Activated T-helper 1 cell treated with anti-CD3 and anti-CD28 coated beads, Interleukin-2, amount 50 U/mL, for 16 hours (primary cell): ENCODE results near the gene SCAPER.
"Not testable (repeated sequence)": the region's sequence is repeated elsewhere in the genome, so short reads cannot be mapped to it uniquely, and the experiment has no call there.

ENCODE experiments used
- DNase-seq, 2 donors: peaks; one replicate each; pipeline ENCODE4 v3.0.0-alpha.2; 2020; ENCODE audit warnings: low read depth in 1 of 2, low spot score in 1 of 2

Gene SCAPER

DNA sequence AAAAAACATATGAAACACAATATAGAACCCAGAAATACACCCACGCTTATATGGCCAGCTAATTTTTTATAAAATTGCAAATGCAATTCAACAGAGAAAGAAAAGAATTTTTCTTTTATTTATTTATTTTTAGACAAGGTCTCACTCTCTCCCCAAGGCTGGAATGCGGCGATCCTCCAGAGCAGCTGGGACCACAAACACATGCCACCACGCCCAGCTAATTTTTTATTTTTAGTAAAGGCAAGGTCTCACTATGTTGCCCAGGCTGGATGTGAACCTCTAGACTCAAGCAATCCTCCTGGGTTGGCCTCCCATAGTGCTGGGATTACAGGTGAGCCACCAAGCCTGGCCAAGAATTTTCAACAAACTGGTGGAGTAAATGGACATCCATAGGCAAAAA is 117.9 kb downstream of the SCAPER start:
- no peak for DNase-seq

DNA sequence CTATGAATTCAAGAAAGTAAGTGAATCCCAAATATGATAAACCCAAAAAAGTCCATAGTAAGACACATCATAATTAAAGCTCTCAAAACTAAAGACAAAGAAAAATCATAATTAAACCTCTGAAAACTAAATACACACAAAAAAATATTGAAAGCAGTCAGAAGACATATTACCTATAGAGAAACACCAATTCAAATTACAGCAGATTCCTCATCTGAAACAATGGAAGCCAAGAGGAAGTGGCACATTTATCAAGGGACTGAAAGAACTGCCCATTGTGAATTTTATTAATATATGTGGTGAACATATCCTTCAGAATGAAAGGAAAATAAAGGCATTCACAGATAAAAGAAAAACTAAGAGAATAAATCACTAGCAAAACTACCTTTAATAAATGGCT is 128.2 kb downstream of the SCAPER start:
- no peak for DNase-seq

DNA sequence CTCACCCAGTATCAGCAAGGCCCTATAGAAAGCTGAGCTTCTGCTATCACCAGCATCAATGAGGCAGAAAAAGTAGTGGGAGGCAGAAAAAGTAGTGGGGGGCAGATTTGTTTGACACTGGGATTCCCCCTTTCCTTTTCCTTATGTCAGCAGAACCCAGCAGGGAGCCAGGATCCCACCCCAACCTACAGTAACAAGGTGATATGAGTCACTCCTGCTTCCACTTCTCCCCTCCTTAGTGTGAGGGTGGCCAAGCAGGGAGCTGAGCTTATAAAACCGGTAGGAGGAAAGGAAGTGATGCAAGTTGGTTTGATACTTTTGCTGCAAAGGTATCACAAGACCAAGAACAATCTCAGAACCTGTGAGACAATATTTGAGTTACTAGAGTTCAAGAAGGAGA is 128.7 kb downstream of the SCAPER start:
- DNase-seq: no peak

GRCh38 chr15:76773234-76773633 is 131.9 kb downstream of the SCAPER start:
- DNase-seq: no peak

DNA sequence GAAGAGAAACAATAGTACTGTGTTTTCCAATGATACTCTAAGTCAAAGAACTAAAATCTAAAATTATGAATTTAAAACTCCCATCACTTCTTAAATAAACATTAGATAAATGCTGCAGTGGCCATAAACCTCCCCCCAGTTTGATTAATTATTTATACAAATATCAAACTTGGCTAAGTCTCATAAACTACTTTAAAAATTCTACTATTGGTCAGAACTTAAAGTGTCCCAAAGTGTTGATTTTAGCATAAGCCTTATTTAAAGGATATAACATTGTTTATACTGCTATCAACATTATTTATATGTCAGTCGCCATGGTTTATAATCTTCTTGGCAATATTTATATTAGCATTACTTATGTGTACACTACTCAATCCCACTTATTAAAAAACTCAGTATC is 132.4 kb downstream of the SCAPER start:
- DNase-seq: no peak

GRCh38 chr15:76764004-76764403 is 141.1 kb downstream of the SCAPER start:
- DNase-seq: no peak

GRCh38 chr15:76763554-76763953 is 141.6 kb downstream of the SCAPER start:
- DNase-seq: no peak

GRCh38 chr15:76756381-76756780 is 148.8 kb downstream of the SCAPER start:
- no peak for DNase-seq

GRCh38 chr15:76753771-76754170 is 151.4 kb downstream of the SCAPER start:
- DNase-seq: no peak

- no peak for DNase-seq
These were observed 152.0 kb downstream of the SCAPER start for GRCh38 chr15:76753131-76753530.

DNA sequence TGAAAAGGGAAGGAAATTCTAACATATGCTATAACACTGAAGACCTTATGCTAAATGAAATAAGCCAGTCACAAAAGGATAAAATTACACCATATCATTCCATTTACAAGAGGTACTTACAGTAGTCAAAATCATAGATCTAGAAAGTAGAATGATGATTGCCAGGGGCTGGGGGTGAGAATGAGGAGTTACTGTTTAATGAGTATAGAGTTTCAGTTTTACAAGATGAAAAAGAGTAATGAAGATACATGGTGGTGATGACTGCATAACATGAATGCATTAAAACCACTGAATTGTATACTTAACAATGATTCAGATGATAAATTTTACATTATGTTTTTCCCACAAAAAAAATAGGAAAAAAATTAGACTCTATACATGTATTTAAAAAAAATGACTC is 152.6 kb downstream of the SCAPER start:
- no peak for DNase-seq

GRCh38 chr15:76737573-76737972 is 167.6 kb downstream of the SCAPER start:
- no peak for DNase-seq

- not testable (repeated sequence) for DNase-seq
These were observed 172.8 kb downstream of the SCAPER start for GRCh38 chr15:76732321-76732720.

DNA sequence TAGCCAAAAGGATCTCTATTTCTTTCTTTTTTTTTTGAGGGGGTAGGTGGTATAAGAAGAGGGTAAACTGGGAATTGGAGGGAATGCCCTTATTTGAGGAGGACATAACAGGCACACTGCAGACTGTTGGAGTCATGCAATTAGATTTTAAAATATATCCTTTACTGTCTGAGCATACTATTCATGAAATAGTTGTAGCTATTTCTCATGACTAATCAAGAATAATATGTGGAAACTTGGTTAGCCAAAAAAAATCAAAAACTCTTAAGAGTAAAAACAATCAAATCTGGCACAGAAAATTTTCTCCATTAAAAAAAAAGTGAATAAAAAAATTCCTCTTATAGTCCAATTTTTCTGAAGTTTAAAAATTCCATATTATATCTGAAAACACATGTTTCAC is 174.9 kb downstream of the SCAPER start:
- DNase-seq: no peak

GRCh38 chr15:76718863-76719262 is 186.3 kb downstream of the SCAPER start:
- DNase-seq: no peak

DNA sequence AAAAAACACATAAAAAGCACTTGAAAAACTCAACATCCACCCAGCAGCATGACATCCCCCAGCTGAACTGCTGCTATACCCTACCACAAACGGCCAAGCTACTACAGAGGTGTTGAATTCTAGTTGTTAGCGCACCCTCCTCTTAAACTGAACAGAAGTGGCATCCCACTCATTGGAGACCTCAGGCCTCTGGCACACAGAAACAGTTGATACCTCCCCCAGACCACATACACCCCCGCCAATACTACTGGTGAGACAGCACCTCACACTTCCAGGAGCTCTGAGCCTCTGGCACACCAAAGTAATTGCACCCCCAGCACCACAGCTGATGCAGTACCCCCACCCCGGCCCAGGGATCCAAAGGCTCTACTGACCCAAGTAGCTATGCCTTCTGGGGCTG is 190.2 kb downstream of the SCAPER start:
- DNase-seq: no peak

DNA sequence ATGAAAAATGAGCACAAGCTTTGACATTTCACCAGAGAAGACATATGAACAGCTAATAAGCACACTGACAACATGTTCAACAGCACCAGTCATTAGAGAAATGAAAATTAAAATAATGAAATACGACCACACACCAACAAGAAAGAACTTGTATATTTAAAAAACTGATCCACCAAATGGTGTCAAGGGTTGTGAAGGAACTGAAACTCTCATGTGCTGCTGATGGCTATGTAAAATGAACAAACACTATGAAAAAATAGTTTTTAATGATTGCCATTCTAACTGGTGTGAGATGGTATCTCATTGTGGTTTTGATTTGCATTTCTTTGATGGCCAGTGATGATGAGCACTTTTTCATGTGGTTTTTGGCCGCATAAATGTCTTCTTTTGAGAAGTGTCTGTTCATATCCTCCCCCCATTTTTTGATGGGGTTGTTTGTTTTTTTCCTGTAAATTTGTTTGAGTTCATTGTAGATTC is 193.8 kb downstream of the SCAPER start:
- no peak for DNase-seq

- DNase-seq: not testable (repeated sequence)
These were observed 201.1 kb downstream of the SCAPER start for GRCh38 chr15:76704032-76704431.

- no peak for DNase-seq
These were observed 208.3 kb downstream of the SCAPER start for GRCh38 chr15:76696840-76697239.

DNA sequence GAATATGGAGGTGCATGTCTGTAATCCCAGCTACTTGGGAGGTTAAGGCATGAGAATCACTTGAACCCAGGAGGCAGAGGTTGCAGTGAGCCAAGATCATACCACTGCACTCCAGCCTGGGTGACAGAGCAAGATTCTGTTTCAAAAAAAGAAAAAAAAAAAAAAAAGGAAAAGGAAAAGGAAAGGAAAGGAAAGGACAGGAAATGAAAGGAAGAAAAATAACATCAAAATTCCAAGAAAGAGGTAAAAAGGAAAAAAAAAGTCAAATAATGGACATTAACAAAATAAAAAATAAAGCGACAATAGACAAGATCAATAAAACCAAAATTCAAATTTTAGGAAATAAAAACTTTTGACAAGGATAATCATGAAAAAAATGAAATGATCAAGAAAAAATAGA is 212.6 kb downstream of the SCAPER start:
- not testable (repeated sequence) for DNase-seq

DNA sequence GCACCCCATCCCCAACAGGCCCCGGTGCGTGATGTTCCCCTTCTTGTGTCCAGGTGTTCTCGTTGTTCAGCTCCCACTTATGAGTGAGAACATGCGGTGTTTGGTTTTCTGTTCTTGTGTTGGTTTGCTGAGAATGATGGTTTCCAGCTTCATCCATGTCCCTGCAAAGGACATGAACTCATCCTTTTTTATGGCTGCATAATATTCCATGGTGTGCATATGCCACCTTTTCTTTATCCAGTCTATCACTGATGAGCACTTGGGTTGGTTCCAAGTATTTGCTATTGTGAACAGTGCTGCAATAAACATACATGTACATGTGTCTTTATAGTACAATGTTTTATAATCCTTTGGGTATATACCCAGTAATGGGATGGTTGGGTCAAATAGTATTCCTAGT is 217.5 kb downstream of the SCAPER start:
- DNase-seq: not testable (repeated sequence)

GRCh38 chr15:76684002-76684401 is 221.1 kb downstream of the SCAPER start:
- DNase-seq: no peak

- DNase-seq: no peak
These were observed 222.3 kb downstream of the SCAPER start for GRCh38 chr15:76682833-76683232.

GRCh38 chr15:76682259-76682658 is 222.9 kb downstream of the SCAPER start:
- no peak for DNase-seq
